Neuronal stem cell (in vitro differentiated cells): ENCODE results near the gene LIN7C.

ENCODE experiments used
- DNase-seq: peaks from one replicate; pipeline ENCODE4 v3.0.0-alpha.2; 2013; ENCODE audit warnings: low spot score
- H2AFZ ChIP-seq: one replicate; pipeline ENCODE4 v1.6.1; 2013; ENCODE audit warnings: mild to moderate bottlenecking, low read length, inconsistent platforms
- H2AK5ac ChIP-seq: 2 replicates; pipeline ENCODE4 v1.6.1; 2013; ENCODE audit warnings: low read depth, mild to moderate bottlenecking, inconsistent platforms, low read length, moderate library complexity, mixed read lengths
- H2BK120ac ChIP-seq: 2 replicates; pipeline ENCODE4 v1.6.1; 2013; ENCODE audit warnings: low read depth, mild to moderate bottlenecking, inconsistent platforms, low read length, moderate library complexity, mixed read lengths
- H2BK12ac ChIP-seq: one replicate; pipeline ENCODE4 v1.6.1; 2013; ENCODE audit warnings: low read length, inconsistent platforms
- H2BK15ac ChIP-seq: 2 replicates; pipeline ENCODE4 v1.6.1; 2013; ENCODE audit warnings: mild to moderate bottlenecking, low read length, inconsistent platforms, mixed read lengths
- H2BK5ac ChIP-seq: one replicate; pipeline ENCODE4 v1.6.1; 2013; ENCODE audit warnings: inconsistent platforms, mild to moderate bottlenecking, low read length, moderate library complexity
- H3K14ac ChIP-seq: one replicate; pipeline ENCODE4 v1.6.1; 2013; ENCODE audit warnings: low read length, inconsistent platforms
- H3K18ac ChIP-seq: 2 replicates; pipeline ENCODE4 v1.6.1; 2013; ENCODE audit warnings: low read length, inconsistent platforms
- H3K23ac ChIP-seq: 2 replicates; pipeline ENCODE4 v1.6.1; 2013; ENCODE audit warnings: low read depth, mild to moderate bottlenecking, mixed read lengths, low read length, inconsistent platforms; ENCODE audit not compliant: poor library complexity
- H3K27ac ChIP-seq: replicated peaks from 3 replicates; pipeline ENCODE4 v1.5.1; 2013; ENCODE audit warnings: low read length, inconsistent platforms
- H3K27me3 ChIP-seq, 3 experiments: 2 replicates each; pipeline ENCODE4 v1.6.1; 2013; ENCODE audit warnings: low read length in 3 of 3, mild to moderate bottlenecking in 2 of 3, inconsistent platforms in 1 of 3, low read depth in 1 of 3, mixed read lengths in 1 of 3, moderate library complexity in 1 of 3; ENCODE audit not compliant: control insufficient read depth in 3 of 3, insufficient read depth in 3 of 3
- H3K36me3 ChIP-seq, 2 donors: replicated peaks in 1 of 2; 2 replicates each; pipeline ENCODE4 v1.6.1; 2013; ENCODE audit warnings: low read length in 2 of 2; ENCODE audit not compliant: control insufficient read depth in 2 of 2, insufficient read depth in 2 of 2
- H3K4ac ChIP-seq: 2 replicates; pipeline ENCODE4 v1.6.1; 2013; ENCODE audit warnings: inconsistent platforms, mild to moderate bottlenecking, low read length, moderate library complexity
- H3K4me1 ChIP-seq, 2 donors: 1 replicate in 1 of 2; 2 replicates in 1 of 2; pipeline ENCODE4 v1.6.1; 2013; ENCODE audit warnings: low read length in 2 of 2, low read depth in 1 of 2; ENCODE audit not compliant: control insufficient read depth in 2 of 2, insufficient read depth in 1 of 2
- H3K4me2 ChIP-seq: one replicate; pipeline ENCODE4 v1.6.1; 2013; ENCODE audit warnings: mild to moderate bottlenecking, low read length, inconsistent platforms; ENCODE audit not compliant: insufficient read depth, poor library complexity, severe bottlenecking
- H3K4me3 ChIP-seq, 2 donors: 2 replicates each; pipeline ENCODE4 v1.5.1; 2013; ENCODE audit warnings: low read length in 2 of 2, mild to moderate bottlenecking in 2 of 2, inconsistent platforms in 1 of 2, moderate library complexity in 1 of 2
- H3K79me1 ChIP-seq: one replicate; pipeline ENCODE4 v1.6.1; 2013; ENCODE audit warnings: low read depth, mild to moderate bottlenecking, inconsistent platforms, low read length, moderate library complexity
- H3K9ac ChIP-seq: one replicate; pipeline ENCODE4 v1.6.1; 2013; ENCODE audit warnings: mild to moderate bottlenecking, low read depth, low read length, inconsistent platforms; ENCODE audit not compliant: poor library complexity
- H3K9me3 ChIP-seq, 2 donors: replicated peaks in 1 of 2; 2 replicates each; pipeline versions ENCODE3 to v1.6.1; 2013; ENCODE audit warnings: low read length in 2 of 2, mild to moderate bottlenecking in 2 of 2, inconsistent platforms in 1 of 2, low read depth in 1 of 2, mixed read lengths in 1 of 2, moderate library complexity in 1 of 2; ENCODE audit not compliant: control insufficient read depth in 2 of 2, insufficient read depth in 1 of 2
- H4K8ac ChIP-seq: one replicate; pipeline ENCODE4 v1.6.1; 2013; ENCODE audit warnings: low read depth, mild to moderate bottlenecking, inconsistent platforms, low read length, moderate library complexity
- H4K91ac ChIP-seq: one replicate; pipeline ENCODE4 v1.6.1; 2013; ENCODE audit warnings: low read length, low read depth, mild to moderate bottlenecking, inconsistent platforms; ENCODE audit not compliant: poor library complexity
- WGBS, 2 donors: extraction: QIAGEN DNeasy Blood & Tissue Kit; methylation state at CpG; one replicate each; pipeline ENCODE4 v1.1.7; 2013; ENCODE audit warnings: missing lambda C conversion rate in 2 of 2, mixed read lengths in 1 of 2; ENCODE audit not compliant: insufficient read length in 2 of 2, insufficient replicate concordance in 1 of 2; ENCODE audit errors: extremely low coverage in 2 of 2; 5-methylcytosine and 5-hydroxymethylcytosine counted together

Gene LIN7C

GRCh38 chr11:27458182-27458581 lies 48.4 kb downstream of the LIN7C start:
- no CpG with 5 or more reads among the region's 2 CpGs for WGBS, 2 donors
- no peak overlapping the region for H3K4me2 ChIP-seq
- H3K9me3 ChIP-seq = peaks cover 0 to 5% of the 10 kb centered on the region in 2 donors
- no peaks in the 10 kb centered on the region for H3K27me3 ChIP-seq
- no peak overlapping the region for H3K23ac ChIP-seq
- H2BK12ac ChIP-seq = no peak overlapping the region
- H3K14ac ChIP-seq = no peak overlapping the region
- no peak overlapping the region for H3K4me3 ChIP-seq
- H3K36me3 ChIP-seq = peaks cover 0 to 6% of the 10 kb centered on the region in 2 donors
- H3K27ac ChIP-seq = no peak overlapping the region
- no peak overlapping the region for H3K18ac ChIP-seq
- no peak overlapping the region for H2BK5ac ChIP-seq
- no peaks in the 10 kb centered on the region for H3K79me1 ChIP-seq
- no peak overlapping the region for H4K91ac ChIP-seq
- H3K4ac ChIP-seq = no peak overlapping the region
- no peak overlapping the region for H2BK120ac ChIP-seq
- H3K9ac ChIP-seq = no peak overlapping the region
- DNase-seq = no peak
- no peak overlapping the region for H2AFZ ChIP-seq
- H3K4me1 ChIP-seq = peaks cover 13 to 32% of the 10 kb centered on the region in 2 donors
- no peak overlapping the region for H2BK15ac ChIP-seq
- no peak overlapping the region for H4K8ac ChIP-seq
- H2AK5ac ChIP-seq = no peak overlapping the region

- H3K4ac ChIP-seq = no peak overlapping the region
- no peak overlapping the region for H2BK15ac ChIP-seq
- H2BK12ac ChIP-seq = no peak overlapping the region
- H2AK5ac ChIP-seq = no peak overlapping the region
- peaks cover 12 to 24% of the 10 kb centered on the region in 2 donors for H3K4me1 ChIP-seq
- no peaks in the 10 kb centered on the region for H3K36me3 ChIP-seq
- H2BK5ac ChIP-seq = no peak overlapping the region
- H3K18ac ChIP-seq = no peak overlapping the region
- no peak overlapping the region for H3K14ac ChIP-seq
- H3K4me2 ChIP-seq = no peak overlapping the region
- H3K79me1 ChIP-seq = no peaks in the 10 kb centered on the region
- H3K23ac ChIP-seq = no peak overlapping the region
- peaks cover 0 to 5% of the 10 kb centered on the region in 2 donors for H3K9me3 ChIP-seq
- no peak overlapping the region for H4K8ac ChIP-seq
- H2AFZ ChIP-seq = no peak overlapping the region
- no peak overlapping the region for H3K9ac ChIP-seq
- no peak for DNase-seq
- H3K4me3 ChIP-seq = no peak overlapping the region
- H4K91ac ChIP-seq = no peak overlapping the region
- H3K27ac ChIP-seq = no peak overlapping the region
- H2BK120ac ChIP-seq = no peak overlapping the region
- no peaks in the 10 kb centered on the region for H3K27me3 ChIP-seq
These were observed 49.7 kb downstream of the LIN7C start for GRCh38 chr11:27456795-27457329.

- Histone ChIP-seq H3K18ac (no peak overlapping the region), H3K36me3 (no peaks in the 10 kb centered on the region), H2AK5ac (no peak overlapping the region), H2BK120ac (no peak overlapping the region), H3K4me3 (no peak overlapping the region), H3K79me1 (no peaks in the 10 kb centered on the region), H4K91ac (no peak overlapping the region), H3K9me3 (peaks cover 0 to 5% of the 10 kb centered on the region in 2 donors), H3K23ac (no peak overlapping the region), H2BK15ac (no peak overlapping the region), H3K27me3 (no peaks in the 10 kb centered on the region), H4K8ac (no peak overlapping the region), H2BK12ac (no peak overlapping the region), H3K4me2 (no peak overlapping the region), H3K9ac (no peak overlapping the region), H3K4me1 (peaks cover 12 to 21% of the 10 kb centered on the region in 2 donors), H2BK5ac (no peak overlapping the region), H3K4ac (no peak overlapping the region), H2AFZ (no peak overlapping the region), H3K27ac (no peak overlapping the region), H3K14ac (no peak overlapping the region)
- no peak for DNase-seq
- no CpG with 5 or more reads among the region's 2 CpGs for WGBS, 2 donors
These were observed 50.3 kb downstream of the LIN7C start for GRCh38 chr11:27456140-27456794.

DNA sequence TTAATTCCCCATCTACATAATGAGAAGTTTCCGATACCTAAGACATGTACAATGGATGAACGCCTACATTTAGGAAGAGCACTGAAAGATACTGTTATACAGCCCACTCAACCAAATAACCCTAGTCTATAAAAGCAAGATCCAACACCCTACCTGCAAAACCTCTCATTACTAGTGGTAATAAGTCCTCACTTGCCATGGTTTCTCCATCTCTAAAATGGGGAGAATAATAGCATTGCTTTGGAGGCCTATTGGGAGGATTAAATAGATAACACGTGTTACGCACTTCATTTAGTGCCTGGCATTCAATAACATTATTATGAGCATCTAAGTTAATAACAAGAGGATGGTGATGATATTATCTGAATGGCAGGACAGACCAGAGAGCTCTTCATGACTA lies 50.9 kb downstream of the LIN7C start:
- no peak overlapping the region for H2AK5ac ChIP-seq
- no peaks in the 10 kb centered on the region for H3K79me1 ChIP-seq
- H3K4ac ChIP-seq = no peak overlapping the region
- no CpG with 5 or more reads among the region's 4 CpGs for WGBS, 2 donors
- H2BK120ac ChIP-seq = no peak overlapping the region
- H3K14ac ChIP-seq = no peak overlapping the region
- H3K4me2 ChIP-seq = no peak overlapping the region
- H3K27ac ChIP-seq = no peak overlapping the region
- H4K8ac ChIP-seq = no peak overlapping the region
- H3K9me3 ChIP-seq = peaks cover 0 to 5% of the 10 kb centered on the region in 2 donors
- no peak overlapping the region for H3K18ac ChIP-seq
- H3K9ac ChIP-seq = no peak overlapping the region
- no peak overlapping the region for H2BK15ac ChIP-seq
- H3K4me3 ChIP-seq = no peak overlapping the region
- H3K36me3 ChIP-seq = no peaks in the 10 kb centered on the region
- no peak overlapping the region for H2BK5ac ChIP-seq
- no peak overlapping the region for H3K23ac ChIP-seq
- H2AFZ ChIP-seq = no peak overlapping the region
- no peaks in the 10 kb centered on the region for H3K27me3 ChIP-seq
- no peak overlapping the region for H4K91ac ChIP-seq
- no peak overlapping the region for H2BK12ac ChIP-seq
- peaks cover 12 to 16% of the 10 kb centered on the region in 2 donors for H3K4me1 ChIP-seq
- no peak for DNase-seq
